ENCODE measurements around the gene KRAS.
A peak's percentile ranks its signal among the peaks of the same experiment; 100 is the strongest.

The KRAS gene

GRCh38 chr12:25254271-25254880 lies 3.6 kb upstream of the KRAS start:
- no peaks in the 10 kb centered on the region for H3K27me3 ChIP-seq (replicated peaks; ENCODE audit: control insufficient read depth, insufficient read depth, low read length)
- no peak overlapping the region for H3K9ac ChIP-seq (ENCODE audit: low read length)
- H3K36me3 ChIP-seq (ENCODE audit: control insufficient read depth, insufficient read depth, low read length, severe bottlenecking): no peaks in the 10 kb centered on the region
- H3K4me1 ChIP-seq (ENCODE audit: control insufficient read depth, insufficient read depth, low read length): peaks cover 5% of the 10 kb centered on the region
- no peaks in the 10 kb centered on the region for H3K9me3 ChIP-seq (ENCODE audit: control insufficient read depth, low read length)
- H3K4me3 ChIP-seq (ENCODE audit: low read length): no peak overlapping the region
- no peak for DNase-seq (ENCODE audit: low read depth)

- no peak for DNase-seq (ENCODE audit: low read depth)
- H3K27me3 ChIP-seq (replicated peaks; ENCODE audit: control insufficient read depth, insufficient read depth, low read length): no peaks in the 10 kb centered on the region
- no peaks in the 10 kb centered on the region for H3K36me3 ChIP-seq (ENCODE audit: control insufficient read depth, insufficient read depth, low read length, severe bottlenecking)
- H3K9me3 ChIP-seq (ENCODE audit: control insufficient read depth, low read length): no peaks in the 10 kb centered on the region
- H3K4me3 ChIP-seq (ENCODE audit: low read length): no peak overlapping the region
- no peak overlapping the region for H3K9ac ChIP-seq (ENCODE audit: low read length)
- peaks cover 5% of the 10 kb centered on the region for H3K4me1 ChIP-seq (ENCODE audit: control insufficient read depth, insufficient read depth, low read length)
These were observed 2.8 kb upstream of the KRAS start for GRCh38 chr12:25253371-25254068.

GRCh38 chr12:25252946-25253345 lies 2.2 kb upstream of the KRAS start:
- no peak overlapping the region for H3K4me3 ChIP-seq (ENCODE audit: low read length)
- no peak for DNase-seq (ENCODE audit: low read depth)
- no peak overlapping the region for H3K9ac ChIP-seq (ENCODE audit: low read length)
- no peaks in the 10 kb centered on the region for H3K36me3 ChIP-seq (ENCODE audit: control insufficient read depth, insufficient read depth, low read length, severe bottlenecking)
- no peaks in the 10 kb centered on the region for H3K9me3 ChIP-seq (ENCODE audit: control insufficient read depth, low read length)
- H3K4me1 ChIP-seq (ENCODE audit: control insufficient read depth, insufficient read depth, low read length): peaks cover 5% of the 10 kb centered on the region
- H3K27me3 ChIP-seq (replicated peaks; ENCODE audit: control insufficient read depth, insufficient read depth, low read length): no peaks in the 10 kb centered on the region

DNA sequence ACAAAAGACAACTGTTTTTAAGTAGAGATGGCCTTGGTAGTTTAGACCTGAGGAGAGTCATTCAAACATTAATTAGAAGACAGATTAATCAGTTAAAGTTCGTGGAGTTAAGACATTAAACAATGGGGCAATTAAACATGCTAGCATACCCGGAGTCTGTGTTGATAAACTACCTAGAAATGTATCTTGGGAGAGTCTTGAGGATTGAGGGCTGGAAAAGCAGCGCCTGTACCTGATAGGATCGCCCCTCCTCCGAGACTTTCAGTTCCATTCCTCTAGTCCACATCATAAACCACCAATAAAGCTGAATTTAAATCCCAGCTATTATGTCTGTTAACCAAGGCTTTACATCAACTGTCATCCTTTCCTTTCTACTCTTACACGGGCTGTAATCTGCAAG lies 1.0 kb upstream of the KRAS start:
- H3K27me3 ChIP-seq (replicated peaks; ENCODE audit: control insufficient read depth, insufficient read depth, low read length): no peaks in the 10 kb centered on the region
- no peaks in the 10 kb centered on the region for H3K9me3 ChIP-seq (ENCODE audit: control insufficient read depth, low read length)
- peaks cover 9% of the 10 kb centered on the region for H3K4me1 ChIP-seq (ENCODE audit: control insufficient read depth, insufficient read depth, low read length)
- peak overlapping the region; percentile 91 for H3K4me3 ChIP-seq (ENCODE audit: low read length)
- no peak for DNase-seq (ENCODE audit: low read depth)
- H3K9ac ChIP-seq (ENCODE audit: low read length): peak overlapping the region; percentile 81
- no peaks in the 10 kb centered on the region for H3K36me3 ChIP-seq (ENCODE audit: control insufficient read depth, insufficient read depth, low read length, severe bottlenecking)

DNA sequence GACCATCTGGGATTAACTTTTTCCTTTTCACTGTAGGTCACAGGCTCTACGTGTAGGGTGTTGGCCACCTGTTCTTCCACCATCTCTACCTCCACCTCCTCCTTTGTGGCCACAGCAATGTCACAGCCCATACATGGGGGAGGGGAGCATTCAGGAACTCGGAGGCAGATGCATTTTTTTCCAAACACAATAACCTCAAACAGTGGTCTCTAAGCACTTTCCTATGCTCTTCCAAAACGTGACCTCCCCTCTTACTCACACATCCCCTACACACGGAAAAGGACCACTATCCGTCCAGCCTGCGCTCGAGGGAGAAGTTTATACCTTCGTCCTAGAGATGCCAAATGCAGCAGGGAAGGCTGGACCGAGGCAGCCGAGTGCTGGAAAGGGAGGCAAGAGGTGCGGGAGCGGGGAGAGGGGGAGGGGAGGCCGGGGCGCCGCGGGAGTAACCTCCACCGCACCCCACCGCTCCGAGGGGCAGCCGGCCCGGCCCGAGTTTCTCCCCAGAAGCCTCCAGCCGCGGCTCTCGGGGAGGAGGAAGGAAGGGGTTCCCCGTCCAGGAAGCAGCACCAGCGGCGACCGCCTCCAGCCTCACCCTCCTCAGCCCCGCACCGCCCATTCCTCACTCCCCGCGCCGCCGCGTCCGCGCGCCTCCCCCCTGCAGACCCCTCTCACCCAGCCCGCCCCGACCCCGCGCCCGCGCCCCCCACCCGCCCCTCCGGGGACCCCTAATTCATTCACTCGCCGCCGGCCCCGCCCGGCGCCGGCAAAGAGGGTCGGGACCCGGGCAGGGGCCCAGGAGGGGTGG lies 594 bp downstream of the KRAS start:
- H3K4me3 ChIP-seq (ENCODE audit: low read length): peak overlapping the region; percentile 87
- H3K4me1 ChIP-seq (ENCODE audit: control insufficient read depth, insufficient read depth, low read length): peaks cover 9% of the 10 kb centered on the region
- peak; percentile 62 for DNase-seq (ENCODE audit: low read depth)
- peak overlapping the region; percentile 89 for H3K9ac ChIP-seq (ENCODE audit: low read length)
- no peaks in the 10 kb centered on the region for H3K36me3 ChIP-seq (ENCODE audit: control insufficient read depth, insufficient read depth, low read length, severe bottlenecking)
- H3K9me3 ChIP-seq (ENCODE audit: control insufficient read depth, low read length): no peaks in the 10 kb centered on the region
- H3K27me3 ChIP-seq (replicated peaks; ENCODE audit: control insufficient read depth, insufficient read depth, low read length): no peaks in the 10 kb centered on the region

- Histone ChIP-seq H3K4me1 (ENCODE audit: control insufficient read depth, insufficient read depth, low read length) (peaks cover 9% of the 10 kb centered on the region), H3K36me3 (ENCODE audit: control insufficient read depth, insufficient read depth, low read length, severe bottlenecking) (peaks cover 6% of the 10 kb centered on the region), H3K27me3 (replicated peaks; ENCODE audit: control insufficient read depth, insufficient read depth, low read length) (no peaks in the 10 kb centered on the region), H3K9me3 (ENCODE audit: control insufficient read depth, low read length) (no peaks in the 10 kb centered on the region), H3K9ac (ENCODE audit: low read length) (no peak overlapping the region), H3K4me3 (ENCODE audit: low read length) (no peak overlapping the region)
- DNase-seq (ENCODE audit: low read depth): no peak
These were observed 2.0 kb downstream of the KRAS start for GRCh38 chr12:25248732-25249131.

- Histone ChIP-seq H3K4me1 (ENCODE audit: control insufficient read depth, insufficient read depth, low read length) (peaks cover 9% of the 10 kb centered on the region), H3K9ac (ENCODE audit: low read length) (no peak overlapping the region), H3K9me3 (ENCODE audit: control insufficient read depth, low read length) (no peaks in the 10 kb centered on the region), H3K4me3 (ENCODE audit: low read length) (no peak overlapping the region), H3K27me3 (replicated peaks; ENCODE audit: control insufficient read depth, insufficient read depth, low read length) (no peaks in the 10 kb centered on the region), H3K36me3 (ENCODE audit: control insufficient read depth, insufficient read depth, low read length, severe bottlenecking) (peaks cover 6% of the 10 kb centered on the region)
- DNase-seq (ENCODE audit: low read depth): no peak
These were observed 2.6 kb downstream of the KRAS start for GRCh38 chr12:25248137-25248536.

DNA sequence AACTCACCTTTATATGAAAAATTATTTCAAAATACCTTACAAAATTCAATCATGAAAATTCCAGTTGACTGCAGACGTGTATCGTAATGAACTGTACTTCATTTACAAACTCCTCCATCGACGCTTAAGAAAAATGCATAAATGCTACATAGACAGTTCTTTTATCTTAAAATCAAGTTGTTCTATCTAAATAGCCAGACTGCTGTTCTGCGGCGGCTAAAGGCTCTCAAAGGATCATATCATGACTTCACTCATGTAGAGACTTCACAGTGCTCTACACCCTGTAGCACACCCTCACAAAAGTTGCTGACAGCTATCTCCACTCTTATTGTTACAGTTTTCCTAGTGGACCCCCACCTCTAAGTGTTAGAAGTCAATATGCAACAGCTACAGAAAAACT lies 5.2 kb downstream of the KRAS start:
- Histone ChIP-seq H3K36me3 (ENCODE audit: control insufficient read depth, insufficient read depth, low read length, severe bottlenecking) (peaks cover 10% of the 10 kb centered on the region), H3K4me1 (ENCODE audit: control insufficient read depth, insufficient read depth, low read length) (peaks cover 13% of the 10 kb centered on the region), H3K9ac (ENCODE audit: low read length) (no peak overlapping the region), H3K27me3 (replicated peaks; ENCODE audit: control insufficient read depth, insufficient read depth, low read length) (no peaks in the 10 kb centered on the region), H3K9me3 (ENCODE audit: control insufficient read depth, low read length) (no peaks in the 10 kb centered on the region), H3K4me3 (ENCODE audit: low read length) (no peak overlapping the region)
- no peak for DNase-seq (ENCODE audit: low read depth)

DNA sequence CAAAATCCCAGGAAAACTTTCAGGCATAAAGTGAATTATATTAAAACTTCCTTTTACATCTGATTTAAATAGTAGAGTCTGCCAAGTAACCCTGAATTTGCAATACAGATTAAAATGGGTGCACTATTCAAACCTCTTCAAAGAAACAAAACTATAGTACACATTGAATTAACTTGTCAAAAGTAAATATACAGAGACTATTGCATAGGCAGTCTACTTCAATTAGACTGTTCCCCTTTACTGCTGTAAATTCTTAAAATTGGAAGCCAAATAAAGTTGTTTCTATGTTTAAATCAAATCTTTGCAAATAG lies 7.1 kb downstream of the KRAS start:
- no peak overlapping the region for H3K9ac ChIP-seq (ENCODE audit: low read length)
- H3K9me3 ChIP-seq (ENCODE audit: control insufficient read depth, low read length): no peaks in the 10 kb centered on the region
- H3K4me3 ChIP-seq (ENCODE audit: low read length): no peak overlapping the region
- peaks cover 8% of the 10 kb centered on the region for H3K4me1 ChIP-seq (ENCODE audit: control insufficient read depth, insufficient read depth, low read length)
- peaks cover 17% of the 10 kb centered on the region for H3K36me3 ChIP-seq (ENCODE audit: control insufficient read depth, insufficient read depth, low read length, severe bottlenecking)
- DNase-seq (ENCODE audit: low read depth): no peak
- no peaks in the 10 kb centered on the region for H3K27me3 ChIP-seq (replicated peaks; ENCODE audit: control insufficient read depth, insufficient read depth, low read length)

GRCh38 chr12:25242981-25243679 lies 7.6 kb downstream of the KRAS start:
- peaks cover 19% of the 10 kb centered on the region for H3K36me3 ChIP-seq (ENCODE audit: control insufficient read depth, insufficient read depth, low read length, severe bottlenecking)
- H3K27me3 ChIP-seq (replicated peaks; ENCODE audit: control insufficient read depth, insufficient read depth, low read length): no peaks in the 10 kb centered on the region
- DNase-seq (ENCODE audit: low read depth): no peak
- H3K4me1 ChIP-seq (ENCODE audit: control insufficient read depth, insufficient read depth, low read length): peaks cover 8% of the 10 kb centered on the region
- no peak overlapping the region for H3K9ac ChIP-seq (ENCODE audit: low read length)
- H3K4me3 ChIP-seq (ENCODE audit: low read length): no peak overlapping the region
- H3K9me3 ChIP-seq (ENCODE audit: control insufficient read depth, low read length): no peaks in the 10 kb centered on the region
